Femur (tissue), 1 donor: ENCODE results near the gene ARPC1A.
"Not testable (repeated sequence)": the region's sequence is repeated elsewhere in the genome, so short reads cannot be mapped to it uniquely, and the experiment has no call there.

Experiments
- DNase-seq: peaks from one replicate; pipeline ENCODE4 v3.0.0-alpha.2; 2017

The ARPC1A gene

DNA sequence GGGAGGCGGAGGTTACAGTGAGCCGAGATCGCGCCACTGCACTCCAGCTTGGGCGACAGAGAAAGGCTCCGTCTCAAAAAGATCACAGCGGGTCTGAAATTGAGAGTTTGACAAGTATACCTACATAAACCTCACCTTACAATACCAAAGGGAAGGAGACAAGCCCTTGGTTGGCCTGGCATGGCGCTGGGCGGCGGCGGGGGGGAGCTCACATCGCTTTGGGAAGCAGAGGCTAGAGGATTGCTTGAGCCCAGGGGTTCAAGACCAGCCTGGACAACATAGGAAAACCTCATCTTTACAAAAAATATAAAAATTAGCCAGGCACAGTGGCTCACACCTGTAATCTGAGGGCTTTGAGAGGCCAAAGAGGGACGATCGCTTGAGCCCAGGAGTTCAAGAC lies 1.1 kb upstream of the ARPC1A start:
- no peak for DNase-seq

DNA sequence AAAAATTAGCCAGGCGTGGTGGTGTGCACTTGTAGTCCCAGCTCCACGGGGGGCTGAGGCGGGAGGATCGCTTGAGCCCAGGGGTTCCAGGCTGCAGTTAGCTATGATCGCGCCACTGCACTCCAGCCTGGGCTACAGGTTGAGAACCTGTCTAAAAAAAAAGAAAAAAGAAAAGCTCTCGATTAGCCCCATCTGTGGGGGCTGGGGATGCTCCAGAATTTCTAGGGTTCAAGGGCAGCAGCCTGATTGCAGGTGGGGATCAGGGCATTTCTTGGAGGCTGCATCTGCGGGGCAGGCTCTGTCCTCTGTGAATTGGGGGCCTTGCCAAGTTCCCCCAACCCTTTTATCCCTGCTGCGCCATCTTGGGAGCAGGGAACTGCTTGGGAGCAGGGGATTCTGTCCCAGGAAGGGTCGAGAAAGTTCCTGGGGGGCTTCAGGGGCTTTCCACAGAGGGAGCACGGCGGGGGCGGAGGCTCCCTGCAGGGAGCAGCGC lies 651 bp upstream of the ARPC1A start:
- no peak for DNase-seq

GRCh38 chr7:99326408-99326782 lies 697 bp downstream of the ARPC1A start:
- no peak for DNase-seq

DNA sequence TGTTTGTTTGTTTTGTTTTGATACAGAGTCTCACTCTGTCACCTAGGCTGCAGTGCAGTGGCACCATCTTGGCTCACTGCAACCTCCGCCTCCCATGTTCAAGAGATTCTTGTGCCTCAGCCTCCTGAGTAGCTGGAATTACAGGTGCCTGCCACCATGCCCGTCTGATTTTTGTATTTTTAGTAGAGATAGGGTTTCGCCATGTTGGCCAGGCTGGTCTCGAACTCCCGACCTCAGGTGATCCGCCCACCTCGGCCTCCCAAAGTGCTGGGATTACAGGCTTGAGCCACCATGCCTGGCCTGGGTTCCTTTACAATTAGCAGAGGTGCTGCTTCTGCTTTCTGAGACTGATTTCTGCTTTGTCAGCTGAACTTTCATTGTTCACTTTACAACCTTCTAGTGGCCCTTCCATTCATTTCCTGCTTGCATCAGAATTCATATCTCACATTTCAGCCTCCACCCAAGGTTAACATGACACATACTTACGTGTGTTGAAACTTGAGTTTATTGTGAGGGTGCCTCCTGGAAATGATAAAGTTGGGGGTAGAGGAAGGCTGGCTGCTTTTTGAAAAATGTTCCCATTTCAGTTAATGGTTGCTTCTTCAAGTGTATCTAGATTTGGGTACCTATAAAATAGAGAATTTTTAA lies 4.7 kb downstream of the ARPC1A start:
- not testable (repeated sequence) for DNase-seq

- no peak for DNase-seq
These were observed 5.3 kb downstream of the ARPC1A start for GRCh38 chr7:99331002-99331401.

DNA sequence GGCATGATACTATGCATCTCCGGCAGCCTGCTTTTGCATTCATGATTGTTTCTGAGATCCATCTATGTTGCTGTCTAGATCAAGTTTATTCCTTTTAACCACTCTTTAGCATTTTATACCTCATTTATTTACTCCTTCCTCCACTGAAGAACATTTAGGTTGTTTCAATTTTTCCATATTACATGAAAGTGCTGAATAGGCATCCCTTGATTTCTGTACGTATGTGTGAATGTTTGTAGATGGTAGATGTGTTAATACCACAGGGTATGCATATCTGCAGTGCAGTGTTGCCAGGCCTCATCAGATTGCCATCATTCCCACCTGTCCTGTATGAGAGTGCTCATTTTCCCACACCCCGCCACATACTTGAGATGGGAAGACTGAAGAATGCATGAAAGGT lies 13.9 kb downstream of the ARPC1A start:
- no peak for DNase-seq

DNA sequence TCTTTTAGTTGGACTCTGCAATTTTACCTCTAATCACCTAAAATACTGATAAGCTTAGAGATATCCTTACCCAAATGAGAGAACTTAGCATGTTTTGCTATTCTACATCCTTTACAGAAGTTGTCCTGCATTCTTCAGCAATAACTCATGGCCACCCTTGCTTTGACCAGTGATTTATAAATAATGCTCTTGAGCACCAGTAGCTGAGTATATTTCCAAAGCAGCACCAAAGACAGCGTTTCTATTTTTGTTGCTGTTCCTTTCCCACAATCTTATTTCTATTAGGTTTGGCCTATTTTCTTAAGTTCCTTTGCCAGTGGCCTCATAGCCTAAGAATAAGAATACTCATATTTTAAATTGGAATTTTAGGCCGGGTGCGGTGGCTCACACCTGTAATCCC lies 15.0 kb downstream of the ARPC1A start:
- no peak for DNase-seq

- DNase-seq = no peak
These were observed 18.5 kb downstream of the ARPC1A start for GRCh38 chr7:99344061-99344647.

DNA sequence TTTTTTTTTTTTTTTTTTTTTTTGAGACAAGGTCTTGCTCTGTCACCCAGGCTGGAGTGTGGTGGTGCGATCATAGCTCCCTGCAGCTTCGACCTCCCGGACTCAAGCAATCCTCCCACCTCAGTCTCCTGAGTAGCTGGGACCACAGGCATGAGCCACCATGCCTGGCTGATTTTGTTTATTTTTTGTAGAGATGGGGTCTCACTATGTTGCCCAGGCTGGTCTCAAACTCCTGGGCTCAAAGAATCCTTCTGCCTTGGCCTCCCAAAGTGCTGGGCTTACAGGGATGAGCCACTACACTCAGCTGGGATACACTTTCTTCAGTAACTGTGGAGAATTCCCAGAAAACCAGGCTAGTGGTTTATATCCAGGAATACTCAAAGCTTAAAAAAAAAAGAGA lies 24.9 kb downstream of the ARPC1A start:
- not testable (repeated sequence) for DNase-seq

GRCh38 chr7:99352247-99352646 lies 26.5 kb downstream of the ARPC1A start:
- no peak for DNase-seq

DNA sequence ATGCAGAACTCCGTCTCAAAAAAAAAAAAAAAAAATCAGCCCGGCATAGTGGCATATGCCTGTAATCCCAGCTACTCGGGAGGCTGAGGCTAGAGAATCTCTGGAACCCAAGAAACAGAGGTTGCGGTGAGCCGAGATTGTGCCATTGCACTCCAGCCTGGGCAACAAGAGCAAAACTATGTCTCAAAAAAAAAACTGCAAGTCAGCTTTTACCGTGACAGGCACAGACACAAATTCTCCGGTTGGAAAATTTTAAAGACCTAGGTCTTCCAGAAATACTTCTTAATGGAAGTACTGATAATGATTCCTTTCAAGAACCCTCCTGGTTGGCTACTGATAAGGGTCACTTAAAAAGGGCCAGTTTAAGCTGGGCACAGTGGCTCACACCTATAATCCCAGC lies 29.4 kb downstream of the ARPC1A start:
- no peak for DNase-seq

DNA sequence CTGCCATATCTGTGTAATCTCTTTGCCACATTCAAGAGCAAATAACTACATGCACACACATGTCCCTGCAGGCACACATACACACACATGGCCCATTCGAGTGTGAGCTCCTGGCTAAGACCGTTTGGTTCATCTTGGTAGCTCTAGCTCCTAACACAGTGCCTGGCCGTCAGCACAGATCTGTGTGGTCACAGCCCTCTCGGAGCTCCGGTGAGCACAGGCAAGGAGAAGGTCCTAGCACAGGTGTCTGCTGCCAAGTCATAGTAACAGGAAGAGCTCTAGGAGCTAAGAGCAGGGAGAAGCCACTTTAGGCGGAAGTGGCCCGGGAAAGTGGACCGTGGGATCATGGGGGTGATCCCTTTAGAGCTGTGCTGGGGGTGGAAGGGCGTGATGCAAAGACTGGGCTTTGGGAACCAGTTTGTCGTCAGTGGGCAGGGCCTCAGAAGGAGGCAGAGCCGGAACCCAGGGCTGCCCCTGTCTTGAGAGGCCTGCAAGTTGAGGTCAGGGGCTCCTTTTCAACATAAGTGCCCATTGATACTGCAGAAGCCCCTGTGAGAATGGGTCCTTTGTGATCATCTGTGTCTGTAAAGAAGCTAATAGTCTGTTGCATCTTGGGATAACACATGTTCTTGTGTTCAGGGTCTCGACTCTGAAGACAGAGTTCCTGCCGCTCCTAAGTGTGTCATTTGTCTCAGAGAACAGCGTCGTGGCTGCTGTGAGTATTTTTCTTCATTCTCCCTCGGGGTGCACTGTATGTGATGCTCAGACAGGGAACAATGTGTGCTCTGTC lies 32.2 kb downstream of the ARPC1A start:
- DNase-seq = no peak

- not testable (repeated sequence) for DNase-seq
These were observed 32.8 kb downstream of the ARPC1A start for GRCh38 chr7:99358521-99358920.

GRCh38 chr7:99359465-99360154 lies 33.9 kb downstream of the ARPC1A start:
- DNase-seq = no peak

- DNase-seq = no peak
These were observed 37.1 kb downstream of the ARPC1A start for GRCh38 chr7:99362801-99363200.

- no peak for DNase-seq
These were observed 37.6 kb downstream of the ARPC1A start for GRCh38 chr7:99363286-99363685.

- DNase-seq = no peak
These were observed 39.8 kb downstream of the ARPC1A start for GRCh38 chr7:99365318-99366141.

DNA sequence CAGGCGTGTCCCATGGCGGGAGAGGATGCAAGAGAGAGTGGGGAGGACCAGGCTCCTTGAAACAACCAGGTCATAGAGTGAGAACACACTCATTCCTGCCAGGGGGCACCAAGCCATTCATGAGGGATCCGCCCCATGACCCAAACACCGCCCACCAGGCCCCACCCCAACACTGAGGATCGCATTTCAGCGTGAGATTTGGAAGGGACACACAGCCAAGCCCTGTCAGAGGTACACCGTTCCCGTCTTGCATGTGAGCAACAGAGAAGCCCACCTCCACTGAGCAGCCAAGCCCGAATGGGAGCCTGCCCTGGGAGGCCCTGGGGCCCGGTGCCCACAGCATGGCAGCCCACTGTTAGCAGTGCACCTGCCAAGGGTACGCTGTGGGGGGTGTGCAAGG lies 40.9 kb downstream of the ARPC1A start:
- DNase-seq = no peak

GRCh38 chr7:99368750-99369389 lies 43.2 kb downstream of the ARPC1A start:
- no peak for DNase-seq

GRCh38 chr7:99369767-99370391 lies 44.2 kb downstream of the ARPC1A start:
- peak; percentile 69 for DNase-seq

GRCh38 chr7:99371376-99371920 lies 45.8 kb downstream of the ARPC1A start:
- no peak for DNase-seq
